ENCODE data around the gene SMIM11. TPM values are rescaled to one million over a fixed set of nuclear protein-coding genes. Genes with fewer than 3 reads are reported as not detected.
"Not testable (repeated sequence)": the region's sequence is repeated elsewhere in the genome, so short reads cannot be mapped to it uniquely, and the experiment has no call there.

Gene SMIM11
- total RNA-seq, 4 donors from 2014 or later, result 0.49 to 11.9 (median 4.0) TPM

DNA sequence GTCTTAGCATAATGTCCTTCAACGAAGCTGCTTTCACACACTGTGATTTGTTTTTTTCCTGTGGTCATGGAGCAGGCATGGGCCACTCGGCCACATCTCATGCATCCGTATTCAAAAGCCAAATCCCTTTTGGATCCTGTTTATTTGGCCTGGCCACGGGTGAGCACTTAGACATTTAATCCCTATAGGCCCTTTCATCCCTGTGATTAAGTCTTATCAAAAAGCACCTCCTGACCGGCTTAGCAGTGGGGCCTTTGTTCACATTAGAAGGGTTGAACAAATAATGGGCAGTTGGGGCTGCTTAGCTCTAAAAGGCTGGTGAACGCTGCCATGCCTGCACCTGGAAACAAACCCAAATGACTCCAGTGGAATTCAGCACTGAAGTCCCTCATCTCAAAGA, 9.5 kb upstream of the SMIM11 start:
- no peak for TF ChIP-seq POLR2A (IDR thresholded peaks at IDR 0.05)
- TF ChIP-seq, protein P1, sequence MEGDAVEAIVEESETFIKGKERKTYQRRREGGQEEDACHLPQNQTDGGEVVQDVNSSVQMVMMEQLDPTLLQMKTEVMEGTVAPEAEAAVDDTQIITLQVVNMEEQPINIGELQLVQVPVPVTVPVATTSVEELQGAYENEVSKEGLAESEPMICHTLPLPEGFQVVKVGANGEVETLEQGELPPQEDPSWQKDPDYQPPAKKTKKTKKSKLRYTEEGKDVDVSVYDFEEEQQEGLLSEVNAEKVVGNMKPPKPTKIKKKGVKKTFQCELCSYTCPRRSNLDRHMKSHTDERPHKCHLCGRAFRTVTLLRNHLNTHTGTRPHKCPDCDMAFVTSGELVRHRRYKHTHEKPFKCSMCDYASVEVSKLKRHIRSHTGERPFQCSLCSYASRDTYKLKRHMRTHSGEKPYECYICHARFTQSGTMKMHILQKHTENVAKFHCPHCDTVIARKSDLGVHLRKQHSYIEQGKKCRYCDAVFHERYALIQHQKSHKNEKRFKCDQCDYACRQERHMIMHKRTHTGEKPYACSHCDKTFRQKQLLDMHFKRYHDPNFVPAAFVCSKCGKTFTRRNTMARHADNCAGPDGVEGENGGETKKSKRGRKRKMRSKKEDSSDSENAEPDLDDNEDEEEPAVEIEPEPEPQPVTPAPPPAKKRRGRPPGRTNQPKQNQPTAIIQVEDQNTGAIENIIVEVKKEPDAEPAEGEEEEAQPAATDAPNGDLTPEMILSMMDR (IDR thresholded peaks at IDR 0.05), result no peak
- intact Hi-C loops (cut with DNase I), result no loop called here
- Histone ChIP-seq H3K9me3 (no peaks in the 10 kb centered on the region), H3K27ac (no peak overlapping the region), H3K4me1 (peaks cover 0 to 9% (median 0%) of the 10 kb centered on the region in 3 donors), H3K27me3 (peaks cover 0 to 8% (median 0%) of the 10 kb centered on the region in 4 donors), H3K36me3 (no peaks in the 10 kb centered on the region), H3K4me3 (no peak overlapping the region)
- DNase-seq, result no peak
- WGBS, 2 donors, result 75 to 81% methylated on average over 6 of the region's 6 CpGs

DNA sequence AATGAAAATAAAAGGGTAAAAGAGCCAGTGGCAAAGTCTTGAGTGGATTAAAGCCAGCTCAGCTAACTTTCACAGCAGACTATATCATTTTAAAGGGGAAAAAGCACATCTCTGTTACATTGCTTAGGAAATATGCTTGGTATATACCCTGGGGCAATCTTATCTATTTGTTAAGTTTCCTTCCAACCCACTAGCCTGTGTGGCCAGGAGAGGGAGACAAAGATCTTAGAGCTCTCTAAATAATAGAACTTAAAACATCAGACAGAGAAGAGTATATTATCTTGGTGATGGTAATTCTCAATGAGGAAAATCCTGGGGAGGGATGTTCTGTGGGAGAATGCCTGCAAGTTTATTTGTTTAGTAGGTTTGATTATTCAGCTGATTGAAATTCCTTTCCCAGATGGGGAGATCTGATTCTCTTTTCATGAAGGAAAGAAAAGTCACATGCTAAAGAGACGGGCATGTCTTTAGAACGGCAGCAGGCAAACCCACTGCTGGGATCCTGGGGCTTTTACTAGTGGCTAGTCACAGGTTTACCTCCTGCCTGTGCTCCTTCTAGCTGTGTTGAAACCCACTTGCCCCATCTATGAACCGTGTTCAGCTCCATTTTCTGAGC, 7.9 kb upstream of the SMIM11 start:
- intact Hi-C loops (cut with DNase I), result no loop called here
- no peaks in the 10 kb centered on the region for H3K4me1 ChIP-seq
- no peaks in the 10 kb centered on the region for H3K27me3 ChIP-seq
- H3K4me3 ChIP-seq, result no peak overlapping the region
- H3K36me3 ChIP-seq, result no peaks in the 10 kb centered on the region
- 37 to 59% methylated on average over 3 of the region's 3 CpGs for WGBS, 2 donors
- no peak overlapping the region for H3K27ac ChIP-seq
- DNase-seq, result no peak
- H3K9me3 ChIP-seq, result no peaks in the 10 kb centered on the region
- no peak for TF ChIP-seq POLR2A (IDR thresholded peaks at IDR 0.05)
- TF ChIP-seq, protein P1 (IDR thresholded peaks at IDR 0.05), result peak in 5 of 6 experiments; percentile 55 to 76 (median 67)

DNA sequence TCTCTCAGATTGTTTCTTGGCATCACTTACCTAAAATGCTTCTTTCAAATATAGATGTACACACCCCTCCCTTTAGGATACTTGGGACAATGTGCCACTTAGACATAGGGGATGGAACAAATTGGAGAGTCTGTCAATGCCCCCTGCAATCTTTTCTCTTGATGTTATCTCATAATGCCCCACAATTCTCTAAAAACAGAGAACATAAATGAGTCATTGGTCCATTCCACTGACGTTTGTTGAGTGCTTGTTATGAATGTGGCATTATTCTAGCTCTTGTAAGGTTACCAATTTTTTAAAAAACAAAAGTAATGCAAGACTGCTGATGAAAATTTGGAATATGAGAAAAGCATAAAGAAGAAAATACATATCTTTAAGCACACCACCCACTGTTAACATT, 5.6 kb upstream of the SMIM11 start:
- intact Hi-C loops (cut with DNase I), result no loop called here

DNA sequence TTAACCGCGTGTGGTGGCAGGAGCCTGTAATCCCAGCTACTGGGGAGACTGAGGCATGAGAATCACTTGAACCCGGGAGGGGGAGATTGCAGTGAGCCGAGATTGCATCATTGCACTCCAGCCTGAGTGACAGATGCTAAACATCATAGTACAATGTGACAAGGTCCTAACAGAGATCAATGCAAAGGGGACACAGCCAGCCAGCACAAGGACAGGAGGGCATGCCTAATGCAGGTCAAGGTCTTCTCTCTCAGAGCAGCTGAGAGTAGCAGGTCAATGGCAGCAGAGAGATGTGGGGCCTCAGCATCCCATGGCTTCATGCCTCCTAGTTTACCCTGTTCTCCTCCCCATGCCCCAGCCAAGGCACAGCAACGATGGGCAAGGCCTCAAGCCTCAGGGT, 3.0 kb upstream of the SMIM11 start:
- 94 to 95% methylated on average over 4 to 5 of the region's 5 CpGs for WGBS, 2 donors
- no peak for TF ChIP-seq POLR2A (IDR thresholded peaks at IDR 0.05)
- TF ChIP-seq, protein P1 (IDR thresholded peaks at IDR 0.05), result no peak
- H3K4me1 ChIP-seq, result no peaks in the 10 kb centered on the region
- H3K27me3 ChIP-seq, result no peaks in the 10 kb centered on the region
- no peaks in the 10 kb centered on the region for H3K36me3 ChIP-seq
- H3K9me3 ChIP-seq, result no peaks in the 10 kb centered on the region
- no peak for DNase-seq
- no peak overlapping the region for H3K27ac ChIP-seq
- H3K4me3 ChIP-seq, result no peak overlapping the region
- intact Hi-C loops (cut with DNase I), result no loop called here

More for the DNA sequence above, 5.6 kb upstream of the SMIM11 start:
- H3K36me3 ChIP-seq, result no peaks in the 10 kb centered on the region
- 9 to 33% methylated on average over 1 of the region's 1 CpG for WGBS, 2 donors
- no peak overlapping the region for H3K27ac ChIP-seq
- no peak for TF ChIP-seq POLR2A (IDR thresholded peaks at IDR 0.05)
- TF ChIP-seq, protein P1 (IDR thresholded peaks at IDR 0.05), result no peak
- DNase-seq, result no peak
- H3K4me1 ChIP-seq, result no peaks in the 10 kb centered on the region
- H3K9me3 ChIP-seq, result no peaks in the 10 kb centered on the region
- H3K4me3 ChIP-seq, result no peak overlapping the region
- no peaks in the 10 kb centered on the region for H3K27me3 ChIP-seq

DNA sequence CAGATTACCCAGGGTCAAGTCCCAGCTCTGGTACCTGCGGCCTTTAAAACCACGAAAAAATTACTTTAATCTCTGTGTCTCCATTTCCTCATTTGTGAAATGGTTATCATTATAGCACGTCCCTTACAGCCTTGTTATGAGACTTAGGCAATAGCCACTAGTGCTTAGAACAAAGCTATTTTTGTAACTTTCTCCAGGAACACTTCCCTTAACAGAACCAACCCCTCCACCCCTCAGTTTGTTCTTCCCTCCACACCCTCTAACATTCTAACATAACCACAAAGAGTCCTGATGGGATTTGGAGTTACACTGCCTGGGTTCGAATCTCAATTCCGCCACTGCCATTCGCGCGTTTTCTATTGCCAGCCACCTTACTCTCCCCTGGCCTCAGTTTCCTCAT, 845 bp upstream of the SMIM11 start:
- WGBS, 2 donors, result no CpG with 5 or more reads among the region's 8 CpGs
- H3K4me3 ChIP-seq; H3K36me3 ChIP-seq; H3K27me3 ChIP-seq; H3K27ac ChIP-seq; DNase-seq; intact Hi-C loops (cut with DNase I); H3K4me1 ChIP-seq; H3K9me3 ChIP-seq: not testable (repeated sequence)

DNA sequence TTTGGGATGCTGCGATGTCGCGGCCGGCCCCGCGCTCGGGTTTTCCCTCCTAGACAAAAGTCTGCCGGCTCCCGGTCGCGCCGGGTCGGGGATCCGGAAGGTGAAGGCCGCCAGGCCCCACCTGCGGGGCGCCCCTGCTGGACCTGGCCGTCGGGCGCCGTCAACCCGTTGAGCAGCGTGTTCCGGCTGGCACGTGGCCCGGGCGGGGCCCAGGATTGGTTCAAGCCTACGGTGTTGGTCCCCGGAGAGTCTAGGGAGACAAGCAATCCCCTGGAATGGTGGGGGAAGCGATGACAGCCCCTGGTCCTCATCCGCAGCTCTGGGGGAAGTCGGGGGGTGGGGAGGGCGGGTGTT, 289 bp downstream of the SMIM11 start:
- H3K4me1 ChIP-seq; H3K36me3 ChIP-seq; H3K27ac ChIP-seq; H3K27me3 ChIP-seq; intact Hi-C loops (cut with DNase I); H3K9me3 ChIP-seq; DNase-seq; H3K4me3 ChIP-seq: not testable (repeated sequence)
- WGBS, 2 donors, result no CpG with 5 or more reads among the region's 33 CpGs

DNA sequence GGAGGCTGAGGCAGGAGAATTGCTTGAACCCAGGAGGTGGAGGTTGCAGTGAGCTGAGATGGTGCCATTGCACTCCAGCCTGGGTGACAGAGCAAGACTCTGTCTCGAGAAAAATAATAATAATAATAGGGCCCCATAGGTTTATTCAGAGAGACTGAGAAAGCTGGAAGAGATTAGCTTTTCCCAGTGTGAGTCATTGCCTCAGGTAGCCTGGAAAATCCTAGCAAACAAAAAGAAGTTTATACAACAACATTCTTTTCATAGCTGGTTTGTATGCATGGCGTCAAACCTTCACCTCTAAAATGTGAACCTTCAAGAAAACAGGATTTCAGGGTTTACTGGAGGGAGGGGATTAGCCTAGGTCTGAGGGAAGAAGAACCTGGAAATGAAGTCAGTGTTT, 7.8 kb downstream of the SMIM11 start:
- H3K4me1 ChIP-seq; H3K9me3 ChIP-seq; H3K27ac ChIP-seq; H3K4me3 ChIP-seq; intact Hi-C loops (cut with DNase I); H3K27me3 ChIP-seq; H3K36me3 ChIP-seq; DNase-seq: not testable (repeated sequence)
- no CpG with 5 or more reads among the region's 2 CpGs for WGBS, 2 donors

DNA sequence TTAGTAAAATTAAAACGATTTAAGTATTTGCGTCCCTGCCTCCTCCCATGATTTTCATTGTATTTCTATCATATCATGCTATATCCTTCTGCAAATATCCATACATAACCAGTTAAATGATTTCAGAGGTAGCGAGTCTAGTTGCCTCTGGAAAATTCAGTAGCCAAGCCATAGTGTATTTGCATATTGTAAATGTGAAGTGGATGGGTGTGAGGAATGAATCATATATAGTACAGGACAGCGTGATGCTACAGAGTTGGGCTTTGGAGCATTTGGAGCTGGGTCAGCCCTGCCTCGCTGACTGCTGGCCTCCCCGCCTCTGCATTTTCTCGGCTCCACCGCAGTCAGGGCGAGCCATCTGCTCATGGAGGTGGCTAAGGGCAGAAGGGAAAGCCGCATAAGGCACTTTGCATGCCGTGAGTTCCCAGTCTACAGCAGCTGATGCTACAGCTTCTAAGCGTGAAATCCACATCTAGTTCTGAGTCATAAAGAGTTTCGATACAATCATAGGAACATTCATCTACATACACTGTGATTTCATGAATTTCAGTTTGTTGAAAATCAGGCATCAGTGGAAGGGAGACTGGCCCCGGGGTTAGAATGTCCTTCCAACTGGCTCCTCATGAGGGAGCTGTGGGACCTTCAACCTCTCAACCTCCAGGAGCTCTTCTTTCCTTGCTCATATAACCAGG, 8.6 kb downstream of the SMIM11 start:
- DNase-seq; H3K27ac ChIP-seq; H3K4me1 ChIP-seq; intact Hi-C loops (cut with DNase I); H3K36me3 ChIP-seq; H3K4me3 ChIP-seq; H3K27me3 ChIP-seq; H3K9me3 ChIP-seq: not testable (repeated sequence)
- no CpG with 5 or more reads among the region's 14 CpGs for WGBS, 2 donors

DNA sequence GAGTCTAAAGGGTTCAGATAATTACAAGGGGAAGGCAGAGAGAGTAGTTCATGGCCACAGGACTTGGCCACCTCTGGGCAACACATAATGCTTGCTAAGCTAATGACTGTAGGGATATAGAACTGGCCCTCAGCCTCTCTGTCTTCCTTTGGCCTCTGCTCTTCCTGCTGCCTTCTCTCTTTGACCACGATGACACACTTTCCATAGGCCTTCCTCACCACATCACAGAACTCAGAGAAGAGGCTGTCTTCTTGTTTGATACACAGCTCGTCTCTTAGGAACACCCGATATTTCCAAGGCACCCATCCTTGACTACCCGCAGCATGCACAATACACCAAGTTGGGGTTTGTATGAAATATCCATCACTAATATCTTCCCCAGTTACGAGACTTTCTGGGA, 25.2 kb downstream of the SMIM11 start:
- H3K27me3 ChIP-seq; H3K9me3 ChIP-seq; DNase-seq; H3K4me1 ChIP-seq; H3K27ac ChIP-seq; H3K36me3 ChIP-seq; intact Hi-C loops (cut with DNase I); H3K4me3 ChIP-seq: not testable (repeated sequence)
- WGBS, 2 donors, result no CpG with 5 or more reads among the region's 5 CpGs

All from esophagus squamous epithelium (tissue), 5 donors.